HG02884 (cell line): Measurements from ENCODE around the gene B4GALT3.
"Not testable (repeated sequence)": the region's sequence is repeated elsewhere in the genome, so short reads cannot be mapped to it uniquely, and the experiment has no call there.

Experiments
- ATAC-seq: cut with Tn5 transposase; IDR thresholded peaks from one replicate; pipeline ENCODE4 v1.9.1; 2021; ENCODE audit warnings: mild to moderate bottlenecking, moderate library complexity; ENCODE audit not compliant: unreplicated experiment

Gene B4GALT3

DNA sequence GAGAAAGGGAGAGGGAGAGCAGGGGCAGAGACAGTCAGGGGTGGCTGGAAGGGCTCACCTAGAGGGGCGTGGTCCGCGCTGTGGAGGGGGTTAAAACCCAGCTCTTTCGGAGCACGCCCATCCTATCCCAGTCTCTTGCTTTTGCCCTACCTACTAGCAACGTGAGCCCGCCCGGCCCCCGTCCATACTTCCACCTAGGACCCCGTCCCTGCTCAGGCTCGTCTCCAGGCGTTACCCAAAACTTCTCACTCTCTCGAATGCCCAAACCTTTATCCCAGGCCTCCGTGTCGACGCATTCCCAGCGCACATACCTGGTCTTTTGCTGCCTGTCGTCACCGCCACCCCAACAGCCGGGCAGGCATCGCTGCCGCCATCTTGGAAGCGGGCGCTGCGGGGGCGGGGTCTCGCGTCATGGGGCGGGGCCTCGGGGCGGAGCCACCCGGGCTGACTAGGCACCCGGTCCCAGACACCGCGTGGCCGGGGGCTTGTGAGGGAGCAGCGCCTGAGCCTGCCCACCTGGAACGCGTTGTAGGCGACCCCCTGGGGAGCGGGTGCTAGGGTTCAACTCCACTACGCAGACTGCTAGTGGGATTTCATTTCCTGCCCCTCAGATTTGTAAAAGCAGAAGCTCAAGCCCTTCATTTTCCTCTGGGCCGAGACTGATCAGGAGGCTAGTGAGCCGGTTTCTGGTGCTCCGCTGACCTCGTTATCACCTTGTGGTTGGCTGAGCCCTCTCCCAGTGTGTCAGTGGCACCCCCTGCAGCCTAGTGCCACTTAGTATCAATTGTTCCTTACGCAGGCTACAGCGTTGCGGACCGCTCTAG, at the start of gene B4GALT3:
Gene B4GALT3 (minus strand): TSS at position 396 of the 824 bp plus-strand sequence. CDS start 1,447 bp downstream, outside the sequence.
- ATAC-seq = peak; percentile 76

DNA sequence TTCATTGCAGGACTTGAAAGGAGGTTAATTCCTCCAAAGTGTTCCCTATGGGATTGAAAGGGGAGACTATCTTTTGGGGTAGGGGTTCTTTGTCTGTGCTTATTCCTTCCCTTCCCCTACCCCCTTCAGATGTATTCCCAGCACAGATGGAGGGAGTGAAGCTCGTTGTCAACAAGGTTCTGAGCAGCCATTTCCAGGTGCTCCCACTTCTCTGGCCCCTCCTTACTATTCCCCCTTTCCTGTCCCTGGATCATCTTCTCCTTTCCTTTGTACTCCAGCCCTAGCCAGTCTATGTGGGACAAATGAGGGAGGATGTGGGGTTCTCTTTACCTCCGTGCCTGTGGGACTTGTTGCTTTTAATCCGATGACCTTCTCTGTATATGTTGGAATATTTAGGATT, 49.5 kb upstream of the B4GALT3 start:
- no peak for ATAC-seq

- no peak for ATAC-seq
Measured at GRCh38 chr1:161226320-161226711, 49.0 kb upstream of the B4GALT3 start.

- peak; percentile 93 for ATAC-seq
Measured at GRCh38 chr1:161225534-161226319, 48.4 kb upstream of the B4GALT3 start, which contains the start of gene TOMM40L. TSS of gene TOMM40L (plus strand) at chr1:161226060. CDS start at chr1:161226490, 430 bp downstream.

GRCh38 chr1:161225178-161225533, 47.8 kb upstream of the B4GALT3 start:
- no peak for ATAC-seq

GRCh38 chr1:161224695-161225087, 47.4 kb upstream of the B4GALT3 start:
- ATAC-seq = not testable (repeated sequence)

- ATAC-seq = no peak
Measured at GRCh38 chr1:161223805-161224694, 46.7 kb upstream of the B4GALT3 start.

GRCh38 chr1:161222175-161223019, 45.1 kb upstream of the B4GALT3 start:
- ATAC-seq = no peak

- ATAC-seq = no peak
Measured at GRCh38 chr1:161220002-161220401, 42.7 kb upstream of the B4GALT3 start.

- no peak for ATAC-seq
Measured at GRCh38 chr1:161219078-161219892, 42.0 kb upstream of the B4GALT3 start.

- ATAC-seq = no peak
Measured at GRCh38 chr1:161218301-161219077, 41.2 kb upstream of the B4GALT3 start.

DNA sequence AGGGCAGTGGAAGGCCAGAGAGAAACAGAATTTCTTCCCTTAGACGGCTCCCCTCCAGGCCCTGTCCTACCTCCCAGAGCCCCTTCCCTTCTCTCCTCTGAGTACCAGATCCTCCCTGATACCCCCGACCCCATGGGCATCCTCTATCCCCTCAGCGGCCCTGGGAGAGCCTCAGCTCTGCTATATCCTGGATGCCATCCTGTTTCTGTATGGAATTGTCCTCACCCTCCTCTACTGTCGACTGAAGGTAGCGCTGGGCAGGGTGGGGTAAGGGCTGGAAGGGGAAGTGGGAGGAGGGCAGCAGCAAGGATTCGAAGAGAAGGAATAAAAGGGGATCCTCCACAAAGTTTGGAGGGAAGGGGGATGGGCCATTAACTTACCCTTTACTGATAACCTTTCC, 40.5 kb upstream of the B4GALT3 start:
- no peak for ATAC-seq

DNA sequence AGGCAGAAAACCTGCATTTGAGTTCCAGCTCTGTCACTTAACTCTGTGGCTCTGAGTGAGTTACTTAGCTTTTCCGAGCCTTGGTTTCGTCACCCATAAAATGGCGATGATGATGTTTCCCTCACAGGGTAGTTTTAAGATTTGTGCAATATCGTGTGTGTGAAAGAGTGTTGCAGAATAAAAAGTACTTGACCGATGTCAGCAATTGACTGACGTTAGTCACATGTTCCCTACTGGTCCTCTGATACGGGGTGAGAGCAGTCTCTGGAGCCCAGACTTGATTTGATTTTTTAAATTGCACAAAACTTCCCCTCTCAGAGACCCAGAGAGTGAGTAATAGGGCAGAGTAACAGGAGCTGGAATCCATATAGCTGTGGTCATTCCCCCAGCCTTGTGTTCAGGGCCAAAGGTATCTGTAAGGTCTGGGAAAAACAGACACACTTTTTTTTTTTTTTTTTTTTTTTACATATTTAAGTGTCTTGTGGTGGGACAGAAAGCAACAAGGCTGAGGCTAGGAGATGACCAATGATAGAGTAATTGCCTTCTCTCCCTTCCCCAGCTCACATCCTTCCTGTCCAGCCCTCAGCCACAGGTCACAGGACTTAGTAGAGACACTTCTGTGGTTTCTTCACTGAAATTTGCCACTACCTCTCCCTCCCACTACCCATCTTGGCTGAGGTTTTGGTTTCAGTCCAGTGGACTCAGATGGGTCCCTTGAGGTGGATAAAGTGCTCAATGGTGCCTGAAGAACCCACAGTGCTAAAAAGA, 39.8 kb upstream of the B4GALT3 start:
- peak; percentile 60 for ATAC-seq

GRCh38 chr1:161215076-161215475, 37.8 kb upstream of the B4GALT3 start, which contains the start of gene FCER1G:
TSS of gene FCER1G (plus strand) at chr1:161215295. CDS start at chr1:161215322, 27 bp downstream.
- no peak for ATAC-seq

GRCh38 chr1:161214369-161214768, 37.1 kb upstream of the B4GALT3 start:
- ATAC-seq = no peak

- ATAC-seq = no peak
Measured at GRCh38 chr1:161209790-161210409, 32.6 kb upstream of the B4GALT3 start.

DNA sequence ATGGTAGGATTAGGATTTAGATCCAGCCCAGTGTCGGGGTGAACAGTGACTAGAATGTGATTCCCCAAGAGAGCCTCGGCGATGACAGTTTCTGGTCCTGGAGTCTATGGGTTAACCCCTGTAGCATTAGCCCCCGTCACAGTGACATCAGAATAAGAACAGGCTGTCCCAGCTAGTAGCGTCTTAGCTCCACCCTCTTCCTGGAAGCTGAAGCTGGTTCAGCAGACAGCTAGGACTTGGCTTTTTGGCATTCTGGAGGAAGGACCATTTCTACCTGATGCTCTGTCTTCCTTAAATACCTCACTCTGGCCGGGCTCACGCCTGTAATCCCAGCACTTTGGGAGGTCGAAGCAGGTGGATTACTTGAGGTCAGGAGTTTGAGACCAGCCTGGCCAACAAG, 29.9 kb upstream of the B4GALT3 start:
- ATAC-seq = no peak
